H1 (cell line): ENCODE measurements around the gene NCOA1. TPM values are rescaled to one million over a fixed set of nuclear protein-coding genes. Genes with fewer than 3 reads are reported as not detected.

Experiments used
- ASH2L ChIP-seq: fragments of 200-600, 300-600 bp; sonication (generic); IDR thresholded peaks from one replicate; pipeline ENCODE4 v1.7.1; 2017; ENCODE audit warnings: low read length
- CTBP2 ChIP-seq: IDR thresholded peaks from 2 replicates; pipeline ENCODE4 v1.7.0; 2011; ENCODE audit warnings: borderline replicate concordance, mild to moderate bottlenecking, moderate library complexity, mixed read lengths, low read length; ENCODE audit not compliant: insufficient read depth, insufficient read length
- POU5F1 ChIP-seq: IDR thresholded peaks from 2 replicates; pipeline ENCODE4 v1.6.1; 2011; ENCODE audit warnings: low read depth, mild to moderate bottlenecking, low read length, moderate library complexity
- RXRA ChIP-seq: IDR thresholded peaks from 2 replicates; pipeline ENCODE4 v1.6.1; 2011; ENCODE audit warnings: low read depth, mild to moderate bottlenecking, low read length, moderate library complexity; ENCODE audit not compliant: insufficient read depth
- SP2 ChIP-seq: IDR thresholded peaks from 2 replicates; pipeline ENCODE4 v1.6.1; 2012; ENCODE audit warnings: mild to moderate bottlenecking, low read length, inconsistent platforms
- SUZ12 ChIP-seq: fragments of 200-600 bp; sonication (generic); IDR thresholded peaks from 2 replicates; pipeline ENCODE4 v1.6.1; 2012; ENCODE audit warnings: mild to moderate bottlenecking, inconsistent platforms, low read length, moderate library complexity, mixed read lengths
- polyA plus RNA-seq, 7 experiments: library from polyadenylated mRNA; depleted of rRNA in 3 of 7; stranded (reverse) in 5 of 7; unstranded in 2 of 7; fragments of >200 nt in 5 of 7; fragments of 200-250 nt in 2 of 7; gene quantifications; 1 replicate in 5 of 7; 2 replicates in 1 of 7; 4 replicates in 1 of 7; pipeline versions ENCODE4 v1.2.1 to v1.2.3, GENCODE V29; 2011 to 2013; ENCODE audit warnings: missing spikeins in 2 of 7, mixed read lengths in 2 of 7
- total RNA-seq: library from RNA; stranded (reverse); fragmentation: NEBNext Ultra II Directional; extraction: Animal tissue kit (Norgen Biotek cat#: 25700); gene quantifications from 2 replicates; pipeline ENCODE4 v1.2.1, GENCODE V29; 2021
- TF ChIP-seq, protein P1 (sequence below): fragments of 300-600 bp; sonication (generic); IDR thresholded peaks from 2 replicates; pipeline ENCODE4 v1.7.1; 2012; ENCODE audit warnings: low read length, moderate library complexity, mild to moderate bottlenecking, inconsistent platforms; ENCODE audit not compliant: insufficient replicate concordance
- TF ChIP-seq, protein P2 (sequence below): IDR thresholded peaks from 2 replicates; pipeline ENCODE4 v1.6.1; 2012; ENCODE audit warnings: inconsistent platforms

Gene NCOA1
- total and polyA plus RNA-seq, 2 of the 8 experiments (the other 6 are each of a cell fraction or from before 2014, with no cell fraction given) = 12.8 to 17.9 TPM

GRCh38 chr2:24643051-24643450 is 152.0 kb downstream of the NCOA1 start (continued):
- TF ChIP-seq, protein P1, sequence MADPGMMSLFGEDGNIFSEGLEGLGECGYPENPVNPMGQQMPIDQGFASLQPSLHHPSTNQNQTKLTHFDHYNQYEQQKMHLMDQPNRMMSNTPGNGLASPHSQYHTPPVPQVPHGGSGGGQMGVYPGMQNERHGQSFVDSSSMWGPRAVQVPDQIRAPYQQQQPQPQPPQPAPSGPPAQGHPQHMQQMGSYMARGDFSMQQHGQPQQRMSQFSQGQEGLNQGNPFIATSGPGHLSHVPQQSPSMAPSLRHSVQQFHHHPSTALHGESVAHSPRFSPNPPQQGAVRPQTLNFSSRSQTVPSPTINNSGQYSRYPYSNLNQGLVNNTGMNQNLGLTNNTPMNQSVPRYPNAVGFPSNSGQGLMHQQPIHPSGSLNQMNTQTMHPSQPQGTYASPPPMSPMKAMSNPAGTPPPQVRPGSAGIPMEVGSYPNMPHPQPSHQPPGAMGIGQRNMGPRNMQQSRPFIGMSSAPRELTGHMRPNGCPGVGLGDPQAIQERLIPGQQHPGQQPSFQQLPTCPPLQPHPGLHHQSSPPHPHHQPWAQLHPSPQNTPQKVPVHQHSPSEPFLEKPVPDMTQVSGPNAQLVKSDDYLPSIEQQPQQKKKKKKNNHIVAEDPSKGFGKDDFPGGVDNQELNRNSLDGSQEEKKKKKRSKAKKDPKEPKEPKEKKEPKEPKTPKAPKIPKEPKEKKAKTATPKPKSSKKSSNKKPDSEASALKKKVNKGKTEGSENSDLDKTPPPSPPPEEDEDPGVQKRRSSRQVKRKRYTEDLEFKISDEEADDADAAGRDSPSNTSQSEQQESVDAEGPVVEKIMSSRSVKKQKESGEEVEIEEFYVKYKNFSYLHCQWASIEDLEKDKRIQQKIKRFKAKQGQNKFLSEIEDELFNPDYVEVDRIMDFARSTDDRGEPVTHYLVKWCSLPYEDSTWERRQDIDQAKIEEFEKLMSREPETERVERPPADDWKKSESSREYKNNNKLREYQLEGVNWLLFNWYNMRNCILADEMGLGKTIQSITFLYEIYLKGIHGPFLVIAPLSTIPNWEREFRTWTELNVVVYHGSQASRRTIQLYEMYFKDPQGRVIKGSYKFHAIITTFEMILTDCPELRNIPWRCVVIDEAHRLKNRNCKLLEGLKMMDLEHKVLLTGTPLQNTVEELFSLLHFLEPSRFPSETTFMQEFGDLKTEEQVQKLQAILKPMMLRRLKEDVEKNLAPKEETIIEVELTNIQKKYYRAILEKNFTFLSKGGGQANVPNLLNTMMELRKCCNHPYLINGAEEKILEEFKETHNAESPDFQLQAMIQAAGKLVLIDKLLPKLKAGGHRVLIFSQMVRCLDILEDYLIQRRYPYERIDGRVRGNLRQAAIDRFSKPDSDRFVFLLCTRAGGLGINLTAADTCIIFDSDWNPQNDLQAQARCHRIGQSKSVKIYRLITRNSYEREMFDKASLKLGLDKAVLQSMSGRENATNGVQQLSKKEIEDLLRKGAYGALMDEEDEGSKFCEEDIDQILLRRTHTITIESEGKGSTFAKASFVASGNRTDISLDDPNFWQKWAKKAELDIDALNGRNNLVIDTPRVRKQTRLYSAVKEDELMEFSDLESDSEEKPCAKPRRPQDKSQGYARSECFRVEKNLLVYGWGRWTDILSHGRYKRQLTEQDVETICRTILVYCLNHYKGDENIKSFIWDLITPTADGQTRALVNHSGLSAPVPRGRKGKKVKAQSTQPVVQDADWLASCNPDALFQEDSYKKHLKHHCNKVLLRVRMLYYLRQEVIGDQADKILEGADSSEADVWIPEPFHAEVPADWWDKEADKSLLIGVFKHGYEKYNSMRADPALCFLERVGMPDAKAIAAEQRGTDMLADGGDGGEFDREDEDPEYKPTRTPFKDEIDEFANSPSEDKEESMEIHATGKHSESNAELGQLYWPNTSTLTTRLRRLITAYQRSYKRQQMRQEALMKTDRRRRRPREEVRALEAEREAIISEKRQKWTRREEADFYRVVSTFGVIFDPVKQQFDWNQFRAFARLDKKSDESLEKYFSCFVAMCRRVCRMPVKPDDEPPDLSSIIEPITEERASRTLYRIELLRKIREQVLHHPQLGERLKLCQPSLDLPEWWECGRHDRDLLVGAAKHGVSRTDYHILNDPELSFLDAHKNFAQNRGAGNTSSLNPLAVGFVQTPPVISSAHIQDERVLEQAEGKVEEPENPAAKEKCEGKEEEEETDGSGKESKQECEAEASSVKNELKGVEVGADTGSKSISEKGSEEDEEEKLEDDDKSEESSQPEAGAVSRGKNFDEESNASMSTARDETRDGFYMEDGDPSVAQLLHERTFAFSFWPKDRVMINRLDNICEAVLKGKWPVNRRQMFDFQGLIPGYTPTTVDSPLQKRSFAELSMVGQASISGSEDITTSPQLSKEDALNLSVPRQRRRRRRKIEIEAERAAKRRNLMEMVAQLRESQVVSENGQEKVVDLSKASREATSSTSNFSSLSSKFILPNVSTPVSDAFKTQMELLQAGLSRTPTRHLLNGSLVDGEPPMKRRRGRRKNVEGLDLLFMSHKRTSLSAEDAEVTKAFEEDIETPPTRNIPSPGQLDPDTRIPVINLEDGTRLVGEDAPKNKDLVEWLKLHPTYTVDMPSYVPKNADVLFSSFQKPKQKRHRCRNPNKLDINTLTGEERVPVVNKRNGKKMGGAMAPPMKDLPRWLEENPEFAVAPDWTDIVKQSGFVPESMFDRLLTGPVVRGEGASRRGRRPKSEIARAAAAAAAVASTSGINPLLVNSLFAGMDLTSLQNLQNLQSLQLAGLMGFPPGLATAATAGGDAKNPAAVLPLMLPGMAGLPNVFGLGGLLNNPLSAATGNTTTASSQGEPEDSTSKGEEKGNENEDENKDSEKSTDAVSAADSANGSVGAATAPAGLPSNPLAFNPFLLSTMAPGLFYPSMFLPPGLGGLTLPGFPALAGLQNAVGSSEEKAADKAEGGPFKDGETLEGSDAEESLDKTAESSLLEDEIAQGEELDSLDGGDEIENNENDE = no peak
- TF ChIP-seq POU5F1 (no peak), RXRA (no peak), ASH2L (no peak), SUZ12 (no peak), CTBP2 (no peak), SP2 (no peak)
- TF ChIP-seq, protein P2, sequence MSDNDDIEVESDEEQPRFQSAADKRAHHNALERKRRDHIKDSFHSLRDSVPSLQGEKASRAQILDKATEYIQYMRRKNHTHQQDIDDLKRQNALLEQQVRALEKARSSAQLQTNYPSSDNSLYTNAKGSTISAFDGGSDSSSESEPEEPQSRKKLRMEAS = no peak
